T-helper 2 cell treated with Interferon-gamma antibody and Interleukin-4, amounts not matched to agents 100 ng/mL and 5 ng/mL, for 36 hours (primary cell): Measurements from ENCODE around the gene ZMYND15. TPM values are rescaled to one million over a fixed set of nuclear protein-coding genes. Genes with fewer than 3 reads are reported as not detected.

Source experiments
- intact Hi-C: fragments of 100-400 bp; cut with micrococcal nuclease; formaldehyde crosslinking; loops from one replicate; pipeline ENCODE4 v1.15.1; 2023
- total RNA-seq: library from RNA; stranded (reverse); gene quantifications from 2 replicates; pipeline ENCODE4 v1.2.3, GENCODE V29; 2022

The ZMYND15 gene
- total RNA-seq, 1 donor from 2014 or later: 0.09 TPM

- intact Hi-C loops: no loop called here
Measured at GRCh38 chr17:4740584-4740983, 951 bp downstream of the ZMYND15 start.

GRCh38 chr17:4741544-4741943, 1.9 kb downstream of the ZMYND15 start:
- intact Hi-C loops: no loop called here

GRCh38 chr17:4742133-4742532, 2.5 kb downstream of the ZMYND15 start:
- intact Hi-C loops: no loop called here

GRCh38 chr17:4742629-4743028, 3.0 kb downstream of the ZMYND15 start:
- intact Hi-C loops: no loop called here

- intact Hi-C loops: no loop called here
Measured at GRCh38 chr17:4743216-4743615, 3.6 kb downstream of the ZMYND15 start.

GRCh38 chr17:4743898-4744297, 4.3 kb downstream of the ZMYND15 start:
- intact Hi-C loops: no loop called here

- intact Hi-C loops: no loop called here
Measured at GRCh38 chr17:4744999-4745969, 5.7 kb downstream of the ZMYND15 start.

- intact Hi-C loops: no loop called here
Measured at GRCh38 chr17:4747847-4748246, 8.2 kb downstream of the ZMYND15 start.

GRCh38 chr17:4748686-4749085, 9.1 kb downstream of the ZMYND15 start:
- intact Hi-C loops: no loop called here

- intact Hi-C loops: no loop called here
Measured at GRCh38 chr17:4750606-4751005, 11.0 kb downstream of the ZMYND15 start.

- intact Hi-C loops: no loop called here
Measured at GRCh38 chr17:4751932-4752331, 12.3 kb downstream of the ZMYND15 start.

GRCh38 chr17:4753392-4753791, 13.8 kb downstream of the ZMYND15 start:
- intact Hi-C loops: no loop called here

- intact Hi-C loops: no loop called here
Measured at GRCh38 chr17:4759776-4760236, 20.2 kb downstream of the ZMYND15 start.

GRCh38 chr17:4764595-4764994, 25.0 kb downstream of the ZMYND15 start:
- intact Hi-C loops: no loop called here

GRCh38 chr17:4766201-4766600, 26.6 kb downstream of the ZMYND15 start:
- intact Hi-C loops: no loop called here

- intact Hi-C loops: no loop called here
Measured at GRCh38 chr17:4766723-4767122, 27.1 kb downstream of the ZMYND15 start.

GRCh38 chr17:4768298-4768697, 28.7 kb downstream of the ZMYND15 start:
- intact Hi-C loops: no loop called here

GRCh38 chr17:4769628-4770027, 30.0 kb downstream of the ZMYND15 start:
- intact Hi-C loops: no loop called here

- intact Hi-C loops: no loop called here
Measured at GRCh38 chr17:4771519-4772234, 32.0 kb downstream of the ZMYND15 start, which contains the start of gene TM4SF5. Gene TM4SF5 (plus strand): TSS chr17:4771886. CDS start chr17:4771923, 37 bp downstream.

GRCh38 chr17:4772235-4772613, 32.6 kb downstream of the ZMYND15 start:
- intact Hi-C loops: no loop called here

GRCh38 chr17:4777969-4778760, 38.5 kb downstream of the ZMYND15 start:
- intact Hi-C loops: no loop called here
